ENCODE data around the gene MUC4.
"Not testable (repeated sequence)": the region's sequence is repeated elsewhere in the genome, so short reads cannot be mapped to it uniquely, and the experiment has no call there.

MUC4 gene

GRCh38 chr3:195711813-195712534 is 99.8 kb downstream of the MUC4 start:
- no peaks in the 10 kb centered on the region for H3K27me3 ChIP-seq (ENCODE audit: insufficient read depth, poor library complexity, severe bottlenecking)
- no peak overlapping the region for H3K4me3 ChIP-seq (replicated peaks; ENCODE audit: insufficient read depth, low read length)
- no peak for TF ChIP-seq SPI1 (IDR thresholded peaks at IDR 0.05; ENCODE audit: borderline replicate concordance, low read depth)
- no peak for TF ChIP-seq POLR2AphosphoS5 (IDR thresholded peaks at IDR 0.05; ENCODE audit: low read depth)
- TF ChIP-seq, protein P1, sequence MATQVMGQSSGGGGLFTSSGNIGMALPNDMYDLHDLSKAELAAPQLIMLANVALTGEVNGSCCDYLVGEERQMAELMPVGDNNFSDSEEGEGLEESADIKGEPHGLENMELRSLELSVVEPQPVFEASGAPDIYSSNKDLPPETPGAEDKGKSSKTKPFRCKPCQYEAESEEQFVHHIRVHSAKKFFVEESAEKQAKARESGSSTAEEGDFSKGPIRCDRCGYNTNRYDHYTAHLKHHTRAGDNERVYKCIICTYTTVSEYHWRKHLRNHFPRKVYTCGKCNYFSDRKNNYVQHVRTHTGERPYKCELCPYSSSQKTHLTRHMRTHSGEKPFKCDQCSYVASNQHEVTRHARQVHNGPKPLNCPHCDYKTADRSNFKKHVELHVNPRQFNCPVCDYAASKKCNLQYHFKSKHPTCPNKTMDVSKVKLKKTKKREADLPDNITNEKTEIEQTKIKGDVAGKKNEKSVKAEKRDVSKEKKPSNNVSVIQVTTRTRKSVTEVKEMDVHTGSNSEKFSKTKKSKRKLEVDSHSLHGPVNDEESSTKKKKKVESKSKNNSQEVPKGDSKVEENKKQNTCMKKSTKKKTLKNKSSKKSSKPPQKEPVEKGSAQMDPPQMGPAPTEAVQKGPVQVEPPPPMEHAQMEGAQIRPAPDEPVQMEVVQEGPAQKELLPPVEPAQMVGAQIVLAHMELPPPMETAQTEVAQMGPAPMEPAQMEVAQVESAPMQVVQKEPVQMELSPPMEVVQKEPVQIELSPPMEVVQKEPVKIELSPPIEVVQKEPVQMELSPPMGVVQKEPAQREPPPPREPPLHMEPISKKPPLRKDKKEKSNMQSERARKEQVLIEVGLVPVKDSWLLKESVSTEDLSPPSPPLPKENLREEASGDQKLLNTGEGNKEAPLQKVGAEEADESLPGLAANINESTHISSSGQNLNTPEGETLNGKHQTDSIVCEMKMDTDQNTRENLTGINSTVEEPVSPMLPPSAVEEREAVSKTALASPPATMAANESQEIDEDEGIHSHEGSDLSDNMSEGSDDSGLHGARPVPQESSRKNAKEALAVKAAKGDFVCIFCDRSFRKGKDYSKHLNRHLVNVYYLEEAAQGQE (IDR thresholded peaks at IDR 0.05; ENCODE audit: insufficient replicate concordance, low read depth): no peak
- no peak for DNase-seq (ENCODE audit: low read depth in 1 of 2, low spot score in 1 of 2)
- H3K27ac ChIP-seq (replicated peaks): no peak overlapping the region

GRCh38 chr3:195711091-195711812 is 100.5 kb downstream of the MUC4 start:
- H3K27ac ChIP-seq (replicated peaks); H3K27me3 ChIP-seq (ENCODE audit: insufficient read depth, poor library complexity, severe bottlenecking); DNase-seq (ENCODE audit: low read depth in 1 of 2, low spot score in 1 of 2); H3K4me3 ChIP-seq (replicated peaks; ENCODE audit: insufficient read depth, low read length): not testable (repeated sequence)

DNA sequence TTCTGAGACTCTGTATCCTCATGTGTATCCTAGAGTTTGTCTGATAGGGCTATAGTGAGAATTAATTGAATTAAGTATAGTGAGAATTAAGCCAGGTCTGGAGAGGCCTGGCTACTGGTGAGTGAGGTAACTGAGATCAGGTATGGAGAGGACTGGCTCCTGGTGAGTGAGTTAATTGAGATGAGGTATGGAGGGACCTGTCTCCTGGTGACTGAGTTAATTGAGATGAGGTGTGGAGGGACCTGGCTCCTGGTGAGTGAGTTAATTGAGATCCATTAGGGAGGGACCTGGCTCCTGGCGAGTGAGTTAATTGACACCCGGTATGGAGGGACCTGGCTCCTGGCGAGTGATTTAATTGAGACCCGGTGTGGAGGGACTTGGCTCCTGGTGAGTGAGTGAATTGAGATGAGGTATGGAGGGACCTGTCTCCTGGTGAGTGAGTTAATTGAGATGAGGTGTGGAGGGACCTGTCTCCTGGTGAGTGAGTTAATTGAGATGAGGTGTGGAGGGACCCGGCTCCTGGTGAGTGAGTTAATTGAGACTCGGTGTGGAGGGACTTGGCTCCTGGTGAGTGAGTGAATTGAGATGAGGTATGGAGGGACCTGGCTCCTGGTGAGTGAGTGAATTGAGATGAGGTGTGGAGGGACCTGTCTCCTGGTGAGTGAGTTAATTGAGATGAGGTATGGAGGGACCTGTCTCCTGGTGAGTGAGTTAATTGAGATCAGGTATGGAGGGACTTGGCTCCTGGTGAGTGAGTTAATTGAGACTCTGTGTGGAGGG is 101.4 kb downstream of the MUC4 start:
- not testable (repeated sequence) for H3K4me3 ChIP-seq (replicated peaks; ENCODE audit: insufficient read depth, low read length); H3K27ac ChIP-seq (replicated peaks); DNase-seq (ENCODE audit: low read depth in 1 of 2, low spot score in 1 of 2); H3K27me3 ChIP-seq (ENCODE audit: insufficient read depth, poor library complexity, severe bottlenecking)

DNA sequence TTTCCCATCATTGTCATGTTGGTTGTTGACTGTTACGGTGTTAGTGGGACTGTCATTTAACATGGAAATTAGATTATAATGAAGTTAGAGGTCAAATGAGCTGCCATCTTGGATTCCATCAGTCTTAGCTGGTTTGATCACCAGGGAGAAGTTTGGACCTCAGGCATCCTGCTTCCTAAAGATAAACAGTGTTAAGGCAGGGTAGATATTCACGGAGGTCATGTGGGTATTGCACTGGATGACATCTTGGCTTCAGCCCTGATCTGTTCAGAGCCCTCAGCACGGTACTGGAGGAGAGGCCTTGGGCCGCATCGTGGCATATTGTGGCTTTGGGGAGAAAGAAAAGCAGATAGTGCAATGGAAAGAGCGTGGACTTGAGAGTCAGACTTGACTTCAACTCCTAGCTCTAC is 102.0 kb downstream of the MUC4 start:
- no peak for DNase-seq (ENCODE audit: low read depth in 1 of 2, low spot score in 1 of 2)
- Histone ChIP-seq H3K27me3 (ENCODE audit: insufficient read depth, poor library complexity, severe bottlenecking) (no peaks in the 10 kb centered on the region), H3K4me3 (replicated peaks; ENCODE audit: insufficient read depth, low read length) (no peak overlapping the region), H3K27ac (replicated peaks) (no peak overlapping the region)
- TF ChIP-seq, protein P1 (IDR thresholded peaks at IDR 0.05; ENCODE audit: insufficient replicate concordance, low read depth): no peak
- TF ChIP-seq GABPA (IDR thresholded peaks at IDR 0.05; ENCODE audit: low read depth): no peak
- TF ChIP-seq SPI1 (IDR thresholded peaks at IDR 0.05; ENCODE audit: borderline replicate concordance, low read depth): no peak
- no peak for TF ChIP-seq CTCF (IDR thresholded peaks at IDR 0.05; ENCODE audit: insufficient read depth, low read length)
